ENCODE measurements around the gene MRPL10. TPM values are rescaled to one million over a fixed set of nuclear protein-coding genes. Genes with fewer than 3 reads are reported as not detected.

The MRPL10 gene
- total and polyA plus RNA-seq, 2 donors (not counting 1 experiment from before 2014, with no cell fraction given), result 31.0 to 44.7 TPM

DNA sequence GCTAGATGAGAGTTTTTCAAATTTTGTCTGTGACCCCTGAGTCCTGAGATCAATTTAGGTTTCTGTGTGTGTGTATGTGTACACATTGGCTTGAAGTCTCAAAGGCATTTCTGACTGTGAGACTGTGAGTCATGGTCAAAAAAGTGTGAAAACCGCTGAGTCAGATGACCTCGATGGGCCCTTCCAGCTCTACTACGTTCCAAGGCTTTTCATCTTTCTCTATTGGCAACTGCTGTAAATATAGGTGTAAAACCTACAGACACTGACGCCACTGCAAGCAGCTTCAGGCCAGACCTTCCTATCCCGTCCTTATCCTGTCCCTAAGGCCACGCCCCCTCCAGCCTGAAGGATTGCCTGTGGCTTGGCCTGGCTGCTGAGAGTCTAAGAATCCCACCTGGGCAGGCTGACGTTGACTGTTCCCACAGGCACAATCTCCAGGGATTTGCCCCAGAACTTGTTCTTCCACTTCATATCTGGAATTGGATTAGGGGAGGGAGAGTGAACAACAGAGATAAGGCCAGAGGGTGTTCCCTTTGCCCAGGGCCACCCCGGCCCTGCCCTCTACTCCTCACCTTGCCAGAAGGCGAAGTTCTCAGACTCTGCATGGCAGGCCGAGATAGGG is 21.0 kb downstream of the MRPL10 start:
- H3K9ac ChIP-seq (ENCODE audit: insufficient read depth, low read length), result no peak overlapping the region
- H2AFZ ChIP-seq (ENCODE audit: low read length), result no peak overlapping the region
- DNase-seq (ENCODE audit: low read depth in 2 of 2), result peak; percentile 84 to 92
- H3K4me3 ChIP-seq (replicated peaks in 1 of 4; ENCODE audit: control extremely low read depth in 1 of 4, insufficient read depth in 1 of 4, low read depth in 3 of 4, low read length in 4 of 4), result no peak overlapping the region
- H3K27me3 ChIP-seq (ENCODE audit: control insufficient read depth, insufficient read depth, low read length), result peaks cover 4% of the 10 kb centered on the region
- no peak overlapping the region for H3K27ac ChIP-seq (ENCODE audit: insufficient read depth, low read length)
- peaks cover 5% of the 10 kb centered on the region for H3K36me3 ChIP-seq (ENCODE audit: control insufficient read depth, insufficient read depth, low read length)
- TF ChIP-seq, protein P1, sequence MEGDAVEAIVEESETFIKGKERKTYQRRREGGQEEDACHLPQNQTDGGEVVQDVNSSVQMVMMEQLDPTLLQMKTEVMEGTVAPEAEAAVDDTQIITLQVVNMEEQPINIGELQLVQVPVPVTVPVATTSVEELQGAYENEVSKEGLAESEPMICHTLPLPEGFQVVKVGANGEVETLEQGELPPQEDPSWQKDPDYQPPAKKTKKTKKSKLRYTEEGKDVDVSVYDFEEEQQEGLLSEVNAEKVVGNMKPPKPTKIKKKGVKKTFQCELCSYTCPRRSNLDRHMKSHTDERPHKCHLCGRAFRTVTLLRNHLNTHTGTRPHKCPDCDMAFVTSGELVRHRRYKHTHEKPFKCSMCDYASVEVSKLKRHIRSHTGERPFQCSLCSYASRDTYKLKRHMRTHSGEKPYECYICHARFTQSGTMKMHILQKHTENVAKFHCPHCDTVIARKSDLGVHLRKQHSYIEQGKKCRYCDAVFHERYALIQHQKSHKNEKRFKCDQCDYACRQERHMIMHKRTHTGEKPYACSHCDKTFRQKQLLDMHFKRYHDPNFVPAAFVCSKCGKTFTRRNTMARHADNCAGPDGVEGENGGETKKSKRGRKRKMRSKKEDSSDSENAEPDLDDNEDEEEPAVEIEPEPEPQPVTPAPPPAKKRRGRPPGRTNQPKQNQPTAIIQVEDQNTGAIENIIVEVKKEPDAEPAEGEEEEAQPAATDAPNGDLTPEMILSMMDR (conservative IDR thresholded peaks at IDR 0.05 in 1 of 2, IDR thresholded peaks at IDR 0.05 in 1 of 2; ENCODE audit: low read depth in 1 of 2, low read length in 2 of 2), result no peak
- TF ChIP-seq EZH2 (IDR thresholded peaks at IDR 0.05; ENCODE audit: low read length, missing control alignments), result no peak
- peaks cover 4% of the 10 kb centered on the region for H3K4me1 ChIP-seq (ENCODE audit: control insufficient read depth, extremely low read depth, insufficient read depth, low read length)
- no peaks in the 10 kb centered on the region for H3K9me3 ChIP-seq (ENCODE audit: control insufficient read depth, insufficient read depth, low read depth, low read length)
- no peaks in the 10 kb centered on the region for H4K20me1 ChIP-seq (ENCODE audit: control insufficient read depth, extremely low read depth, insufficient read depth, low read length)
- no peaks in the 10 kb centered on the region for H3K79me2 ChIP-seq (ENCODE audit: control insufficient read depth, insufficient read depth, low read length)
- peak overlapping the region; percentile 25 for H3K4me2 ChIP-seq (ENCODE audit: extremely low read depth, insufficient read depth, low read length)

DNA sequence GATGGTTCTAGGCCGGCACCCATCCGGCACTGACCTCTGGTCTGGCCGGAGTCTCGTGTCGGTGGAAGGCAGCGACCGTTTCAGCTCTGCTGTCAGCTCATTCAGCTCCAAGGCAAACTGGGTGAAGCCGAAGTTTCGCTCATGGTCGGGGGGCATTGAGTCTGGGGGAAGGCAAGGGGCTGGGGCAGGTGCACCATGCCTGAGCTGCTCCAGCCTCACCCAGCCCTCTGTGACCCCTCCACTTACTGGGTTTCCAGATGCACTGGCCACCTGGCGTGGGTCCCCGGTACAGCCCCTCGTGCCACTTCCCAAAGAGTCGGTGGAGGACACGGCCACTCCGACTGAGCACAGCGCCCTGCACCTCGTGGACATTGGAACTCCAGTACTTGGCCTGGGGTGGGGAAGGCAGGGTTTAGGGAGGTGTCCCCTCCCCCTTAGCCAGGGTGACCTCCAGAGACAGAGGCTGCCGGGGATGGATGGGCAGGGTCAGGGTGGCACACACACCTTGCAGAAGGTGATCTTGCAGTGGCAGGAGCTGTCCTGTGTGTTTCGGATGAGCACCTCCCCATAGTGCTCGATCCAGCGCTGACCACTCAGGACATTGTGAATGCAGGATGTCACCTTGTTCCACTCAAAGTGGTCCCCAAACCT is 22.4 kb downstream of the MRPL10 start:
- DNase-seq (ENCODE audit: low read depth in 2 of 2), result no peak
- Histone ChIP-seq H2AFZ (ENCODE audit: low read length) (no peak overlapping the region), H3K4me3 (replicated peaks in 1 of 4; ENCODE audit: control extremely low read depth in 1 of 4, insufficient read depth in 1 of 4, low read depth in 3 of 4, low read length in 4 of 4) (no peak overlapping the region), H3K4me2 (ENCODE audit: extremely low read depth, insufficient read depth, low read length) (no peak overlapping the region), H3K4me1 (ENCODE audit: control insufficient read depth, extremely low read depth, insufficient read depth, low read length) (peaks cover 4% of the 10 kb centered on the region), H3K27ac (ENCODE audit: insufficient read depth, low read length) (no peak overlapping the region), H3K9me3 (ENCODE audit: control insufficient read depth, insufficient read depth, low read depth, low read length) (no peaks in the 10 kb centered on the region), H3K79me2 (ENCODE audit: control insufficient read depth, insufficient read depth, low read length) (no peaks in the 10 kb centered on the region), H3K9ac (ENCODE audit: insufficient read depth, low read length) (no peak overlapping the region), H3K27me3 (ENCODE audit: control insufficient read depth, insufficient read depth, low read length) (peaks cover 9% of the 10 kb centered on the region), H3K36me3 (ENCODE audit: control insufficient read depth, insufficient read depth, low read length) (peaks cover 5% of the 10 kb centered on the region), H4K20me1 (ENCODE audit: control insufficient read depth, extremely low read depth, insufficient read depth, low read length) (no peaks in the 10 kb centered on the region)
- TF ChIP-seq EZH2 (IDR thresholded peaks at IDR 0.05; ENCODE audit: low read length, missing control alignments), result no peak
- TF ChIP-seq, protein P1 (conservative IDR thresholded peaks at IDR 0.05 in 1 of 2, IDR thresholded peaks at IDR 0.05 in 1 of 2; ENCODE audit: low read depth in 1 of 2, low read length in 2 of 2), result no peak

DNA sequence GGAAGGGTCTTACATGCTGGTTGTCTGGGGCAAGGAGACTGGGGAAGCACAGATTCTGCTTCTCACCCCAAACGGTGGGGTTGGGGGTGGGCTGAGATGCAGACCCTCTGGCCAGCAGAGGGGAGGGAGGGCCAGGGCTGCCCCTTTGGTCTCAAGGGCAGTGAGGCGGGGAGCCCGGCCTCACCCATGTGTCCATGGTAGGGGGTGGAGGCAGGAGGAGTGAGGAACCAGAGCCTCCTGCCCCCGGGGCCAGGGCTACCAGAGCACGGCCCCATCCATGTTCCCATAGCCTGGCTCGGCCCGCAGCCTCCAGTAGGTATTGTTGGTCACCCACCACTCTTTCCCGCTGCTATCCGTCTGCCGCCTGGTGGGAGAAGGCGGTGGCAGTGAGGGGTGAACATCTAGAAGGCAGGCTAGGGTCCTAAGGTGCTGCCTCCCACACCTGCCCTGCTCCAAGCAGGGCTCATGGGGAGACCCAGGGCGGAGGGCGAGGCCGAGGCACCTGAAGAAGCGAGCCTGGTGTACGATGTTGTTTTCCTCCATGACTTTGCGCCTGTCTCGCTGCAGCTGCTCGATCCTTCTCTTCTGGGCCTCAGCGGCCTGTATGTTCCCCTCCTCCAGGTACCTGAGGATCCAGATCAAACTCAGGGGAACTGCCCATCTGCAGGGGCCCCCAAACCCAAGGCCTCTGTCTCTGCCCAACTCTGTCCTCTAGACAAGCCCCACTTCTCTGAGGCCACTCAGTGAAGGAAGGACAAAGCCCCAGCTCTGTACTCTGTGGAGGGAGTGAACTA is 23.1 kb downstream of the MRPL10 start:
- Histone ChIP-seq H3K4me3 (replicated peaks in 1 of 4; ENCODE audit: control extremely low read depth in 1 of 4, insufficient read depth in 1 of 4, low read depth in 3 of 4, low read length in 4 of 4) (no peak overlapping the region), H4K20me1 (ENCODE audit: control insufficient read depth, extremely low read depth, insufficient read depth, low read length) (no peaks in the 10 kb centered on the region), H3K36me3 (ENCODE audit: control insufficient read depth, insufficient read depth, low read length) (peaks cover 5% of the 10 kb centered on the region), H3K9ac (ENCODE audit: insufficient read depth, low read length) (no peak overlapping the region), H3K79me2 (ENCODE audit: control insufficient read depth, insufficient read depth, low read length) (no peaks in the 10 kb centered on the region), H3K27ac (ENCODE audit: insufficient read depth, low read length) (no peak overlapping the region), H3K4me1 (ENCODE audit: control insufficient read depth, extremely low read depth, insufficient read depth, low read length) (peaks cover 4% of the 10 kb centered on the region), H2AFZ (ENCODE audit: low read length) (no peak overlapping the region), H3K9me3 (ENCODE audit: control insufficient read depth, insufficient read depth, low read depth, low read length) (no peaks in the 10 kb centered on the region), H3K27me3 (ENCODE audit: control insufficient read depth, insufficient read depth, low read length) (peaks cover 16% of the 10 kb centered on the region), H3K4me2 (ENCODE audit: extremely low read depth, insufficient read depth, low read length) (no peak overlapping the region)
- no peak for DNase-seq (ENCODE audit: low read depth in 2 of 2)
- TF ChIP-seq EZH2 (IDR thresholded peaks at IDR 0.05; ENCODE audit: low read length, missing control alignments), result no peak
- TF ChIP-seq, protein P1 (conservative IDR thresholded peaks at IDR 0.05 in 1 of 2, IDR thresholded peaks at IDR 0.05 in 1 of 2; ENCODE audit: low read depth in 1 of 2, low read length in 2 of 2), result no peak

Data from fibroblast of lung (primary cell).